Measurements from ENCODE around the gene COL15A1. TPM values are rescaled to one million over a fixed set of nuclear protein-coding genes. Genes with fewer than 3 reads are reported as not detected.
A peak's percentile ranks its signal among the peaks of the same experiment; 100 is the strongest.

Gene COL15A1
- total and polyA plus RNA-seq, 3 experiments from 2014 or later = 0.07 TPM; not detected in 2

DNA sequence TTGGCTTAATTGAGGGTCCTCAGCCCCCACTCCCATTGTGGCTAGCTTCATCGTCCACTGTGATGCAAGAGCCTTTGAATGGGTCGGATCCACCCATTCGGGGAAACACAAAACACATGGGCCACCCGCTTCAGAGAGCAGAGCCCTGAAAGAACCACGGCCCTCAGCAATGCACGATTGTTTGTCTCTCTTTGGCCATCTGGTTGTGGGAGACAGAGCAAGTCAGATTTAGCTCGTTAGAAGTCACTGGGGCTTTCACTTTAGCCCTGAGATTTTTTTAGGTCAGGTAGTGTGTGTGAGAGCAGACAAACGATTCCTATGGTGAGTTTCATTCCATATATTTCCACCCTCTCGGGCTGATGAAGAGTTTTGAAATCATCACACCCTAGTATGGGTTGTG is 12.9 kb upstream of the COL15A1 start:
- ChIA-PET CTCF (interaction anchor here (0.5 kb wide), 1 partner anchor 9 kb away, joined by 3 read pairs; no protein-coding TSS in a partner anchor), POLR2A (no interaction called here)
- Mint-ChIP-seq H3K9me3 (no peaks in the 10 kb centered on the region), H3K27ac (no peak overlapping the region), H3K27me3 (peaks cover 23 to 56% of the 10 kb centered on the region in 2 donors), H3K4me3 (no peak overlapping the region), H3K36me3 (no peaks in the 10 kb centered on the region), H3K4me1 (no peaks in the 10 kb centered on the region)
- peaks cover 3% of the 10 kb centered on the region for H3K27me3 ChIP-seq (ENCODE audit: insufficient read depth, low read length, poor library complexity, severe bottlenecking)
- H3K4me1 ChIP-seq (ENCODE audit: insufficient read depth, low read length) = no peaks in the 10 kb centered on the region
- H3K9me3 ChIP-seq (ENCODE audit: low read length) = no peaks in the 10 kb centered on the region
- H3K4me3 ChIP-seq (ENCODE audit: low read length) = no peak overlapping the region
- DNase-seq = no peak
- no peaks in the 10 kb centered on the region for H3K36me3 ChIP-seq (ENCODE audit: insufficient read depth, low read length)
- no peak overlapping the region for H3K27ac ChIP-seq (ENCODE audit: low read depth, low read length)

DNA sequence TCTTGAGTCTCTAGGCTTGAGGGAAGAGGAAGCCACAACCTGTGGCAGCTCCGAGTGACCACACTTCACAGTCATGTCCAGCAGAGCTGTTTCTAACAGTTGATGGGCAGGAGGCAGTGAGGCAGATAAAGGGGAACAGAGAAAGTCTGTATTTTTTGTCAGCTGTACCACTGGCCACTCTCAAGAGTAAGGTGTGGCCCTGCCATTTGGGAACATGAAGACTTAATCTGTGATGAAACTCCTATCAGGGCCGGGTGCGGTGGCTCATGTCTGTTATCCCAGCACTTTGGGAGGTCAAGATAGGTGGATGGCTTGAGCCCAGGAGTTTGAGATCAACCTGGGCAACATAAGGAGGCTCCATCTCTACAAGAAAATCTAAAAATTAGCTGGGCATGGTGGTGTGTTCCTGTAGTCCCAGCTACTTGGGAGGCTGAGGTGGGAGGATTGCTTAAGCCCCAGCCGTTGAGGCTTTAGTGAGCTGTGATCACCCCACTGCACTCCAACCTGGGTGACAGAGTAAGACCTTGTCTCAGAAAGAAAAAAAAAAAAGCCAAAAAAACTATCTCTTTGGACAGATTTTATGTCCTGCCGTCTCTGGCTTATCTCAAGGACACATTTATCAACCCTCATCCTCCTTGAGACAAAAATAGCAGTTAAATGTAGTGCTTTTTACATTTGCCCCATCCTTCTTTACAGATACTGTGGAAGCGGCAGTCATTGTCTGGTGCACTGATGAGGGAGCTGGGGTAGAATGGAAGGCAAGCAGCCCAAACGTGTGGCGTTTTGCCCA is 11.9 kb upstream of the COL15A1 start:
- H3K36me3 Mint-ChIP-seq = no peaks in the 10 kb centered on the region
- no peak overlapping the region for H3K4me3 ChIP-seq (ENCODE audit: low read length)
- H3K9me3 Mint-ChIP-seq = no peaks in the 10 kb centered on the region
- DNase-seq = no peak
- CTCF ChIA-PET = no interaction called here
- no peak overlapping the region for H3K27ac ChIP-seq (ENCODE audit: low read depth, low read length)
- H3K4me3 Mint-ChIP-seq = no peak overlapping the region
- H3K36me3 ChIP-seq (ENCODE audit: insufficient read depth, low read length) = no peaks in the 10 kb centered on the region
- peaks cover 3% of the 10 kb centered on the region for H3K27me3 ChIP-seq (ENCODE audit: insufficient read depth, low read length, poor library complexity, severe bottlenecking)
- H3K4me1 Mint-ChIP-seq = no peaks in the 10 kb centered on the region
- no peaks in the 10 kb centered on the region for H3K4me1 ChIP-seq (ENCODE audit: insufficient read depth, low read length)
- POLR2A ChIA-PET = no interaction called here
- H3K27me3 Mint-ChIP-seq = peaks cover 23 to 58% of the 10 kb centered on the region in 2 donors
- no peaks in the 10 kb centered on the region for H3K9me3 ChIP-seq (ENCODE audit: low read length)
- no peak overlapping the region for H3K27ac Mint-ChIP-seq

GRCh38 chr9:98933185-98933584 is 10.5 kb upstream of the COL15A1 start:
- no peaks in the 10 kb centered on the region for H3K36me3 ChIP-seq (ENCODE audit: insufficient read depth, low read length)
- Mint-ChIP-seq H3K9me3 (no peaks in the 10 kb centered on the region), H3K4me1 (no peaks in the 10 kb centered on the region), H3K4me3 (no peak overlapping the region), H3K36me3 (no peaks in the 10 kb centered on the region), H3K27ac (no peak overlapping the region), H3K27me3 (peaks cover 21 to 58% of the 10 kb centered on the region in 2 donors)
- H3K27ac ChIP-seq (ENCODE audit: low read depth, low read length) = no peak overlapping the region
- ChIA-PET POLR2A (no interaction called here), CTCF (interaction anchor here (0.7 kb wide), 1 partner anchor 58 kb away, joined by 3 read pairs; no protein-coding TSS in a partner anchor)
- H3K27me3 ChIP-seq (ENCODE audit: insufficient read depth, low read length, poor library complexity, severe bottlenecking) = peaks cover 3% of the 10 kb centered on the region
- H3K4me3 ChIP-seq (ENCODE audit: low read length) = no peak overlapping the region
- DNase-seq = no peak
- H3K4me1 ChIP-seq (ENCODE audit: insufficient read depth, low read length) = no peaks in the 10 kb centered on the region
- H3K9me3 ChIP-seq (ENCODE audit: low read length) = no peaks in the 10 kb centered on the region

DNA sequence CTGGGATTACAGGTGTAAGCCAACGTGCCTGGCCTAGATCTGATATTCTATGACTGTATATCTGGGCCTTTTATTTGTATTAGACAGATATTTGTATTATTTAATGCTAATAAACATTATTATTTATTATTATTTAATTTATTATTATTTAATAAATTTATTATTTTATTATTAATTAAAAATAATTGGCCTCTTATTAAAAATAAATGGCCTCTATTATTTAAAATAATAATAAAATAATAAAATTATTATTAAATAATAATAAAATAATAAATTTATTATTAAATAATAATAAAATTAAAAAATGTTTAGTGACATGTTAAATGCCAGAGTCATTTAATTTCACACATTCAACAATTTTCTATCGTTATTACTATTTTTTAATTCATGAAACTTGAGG is 9.8 kb upstream of the COL15A1 start:
- H3K4me1 Mint-ChIP-seq = no peaks in the 10 kb centered on the region
- ChIA-PET CTCF (interaction anchor here (0.7 kb wide), 1 partner anchor 58 kb away, joined by 3 read pairs; no protein-coding TSS in a partner anchor), POLR2A (no interaction called here)
- Histone ChIP-seq H3K27me3 (ENCODE audit: insufficient read depth, low read length, poor library complexity, severe bottlenecking) (peaks cover 3% of the 10 kb centered on the region), H3K36me3 (ENCODE audit: insufficient read depth, low read length) (no peaks in the 10 kb centered on the region), H3K4me1 (ENCODE audit: insufficient read depth, low read length) (no peaks in the 10 kb centered on the region), H3K27ac (ENCODE audit: low read depth, low read length) (no peak overlapping the region), H3K9me3 (ENCODE audit: low read length) (no peaks in the 10 kb centered on the region), H3K4me3 (ENCODE audit: low read length) (no peak overlapping the region)
- no peak for DNase-seq
- peaks cover 16 to 60% of the 10 kb centered on the region in 2 donors for H3K27me3 Mint-ChIP-seq
- H3K36me3 Mint-ChIP-seq = no peaks in the 10 kb centered on the region
- H3K27ac Mint-ChIP-seq = no peak overlapping the region
- no peak overlapping the region for H3K4me3 Mint-ChIP-seq
- H3K9me3 Mint-ChIP-seq = no peaks in the 10 kb centered on the region

DNA sequence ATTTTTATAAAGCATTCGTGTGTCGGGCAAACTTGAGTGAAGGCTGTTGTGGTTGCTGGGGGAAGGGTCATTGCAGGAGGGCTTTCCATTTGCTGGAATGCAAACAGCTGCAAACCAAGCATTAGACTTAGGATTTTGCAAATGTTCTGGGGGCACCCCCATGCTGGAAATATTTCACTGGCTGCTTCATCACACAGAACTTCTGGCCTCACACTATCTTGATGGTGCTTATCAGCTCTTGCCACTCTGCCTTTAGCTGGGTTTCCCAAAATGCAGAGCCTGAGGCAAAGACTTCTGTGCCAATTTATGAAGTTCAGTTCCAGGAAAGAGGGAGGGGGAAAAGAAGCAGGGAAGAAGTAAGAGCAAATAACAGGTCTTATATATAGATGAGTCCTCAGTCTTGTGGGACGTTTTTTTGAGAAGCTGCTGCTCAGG is 8.6 kb upstream of the COL15A1 start:
- no peaks in the 10 kb centered on the region for H3K4me1 Mint-ChIP-seq
- no peak overlapping the region for H3K4me3 Mint-ChIP-seq
- Histone ChIP-seq H3K4me3 (ENCODE audit: low read length) (no peak overlapping the region), H3K4me1 (ENCODE audit: insufficient read depth, low read length) (no peaks in the 10 kb centered on the region), H3K9me3 (ENCODE audit: low read length) (no peaks in the 10 kb centered on the region), H3K27me3 (ENCODE audit: insufficient read depth, low read length, poor library complexity, severe bottlenecking) (peaks cover 8% of the 10 kb centered on the region), H3K27ac (ENCODE audit: low read depth, low read length) (no peak overlapping the region), H3K36me3 (ENCODE audit: insufficient read depth, low read length) (no peaks in the 10 kb centered on the region)
- no peak overlapping the region for H3K27ac Mint-ChIP-seq
- DNase-seq = no peak
- ChIA-PET CTCF (no interaction called here), POLR2A (no interaction called here)
- H3K36me3 Mint-ChIP-seq = no peaks in the 10 kb centered on the region
- no peaks in the 10 kb centered on the region for H3K9me3 Mint-ChIP-seq
- peaks cover 10 to 60% of the 10 kb centered on the region in 2 donors for H3K27me3 Mint-ChIP-seq

- Mint-ChIP-seq H3K4me3 (no peak overlapping the region), H3K27me3 (peaks cover 18 to 73% of the 10 kb centered on the region in 2 donors)
- no peak for DNase-seq
Observed at GRCh38 chr9:98940276-98940675, 3.4 kb upstream of the COL15A1 start.

GRCh38 chr9:98941946-98942523 is 1.7 kb upstream of the COL15A1 start:
- H3K27ac ChIP-seq (ENCODE audit: low read depth, low read length) = no peak overlapping the region
- Mint-ChIP-seq H3K9me3 (no peaks in the 10 kb centered on the region), H3K36me3 (no peaks in the 10 kb centered on the region), H3K27ac (peak overlapping the region in 1 of 8 donors; percentile 73), H3K27me3 (peaks cover 25 to 78% of the 10 kb centered on the region in 2 donors), H3K4me1 (peaks cover 2 to 15% (median 6%) of the 10 kb centered on the region in 3 donors), H3K4me3 (no peak overlapping the region)
- POLR2A ChIA-PET = no interaction called here
- no peaks in the 10 kb centered on the region for H3K4me1 ChIP-seq (ENCODE audit: insufficient read depth, low read length)
- H3K27me3 ChIP-seq (ENCODE audit: insufficient read depth, low read length, poor library complexity, severe bottlenecking) = peaks cover 13% of the 10 kb centered on the region
- no peaks in the 10 kb centered on the region for H3K36me3 ChIP-seq (ENCODE audit: insufficient read depth, low read length)
- CTCF ChIA-PET = no interaction called here
- H3K4me3 ChIP-seq (ENCODE audit: low read length) = no peak overlapping the region
- H3K9me3 ChIP-seq (ENCODE audit: low read length) = no peaks in the 10 kb centered on the region
- DNase-seq = no peak

More at GRCh38 chr9:98940276-98940675, 3.4 kb upstream of the COL15A1 start:
- Histone ChIP-seq H3K27me3 (ENCODE audit: insufficient read depth, low read length, poor library complexity, severe bottlenecking) (peaks cover 13% of the 10 kb centered on the region), H3K9me3 (ENCODE audit: low read length) (no peaks in the 10 kb centered on the region), H3K27ac (ENCODE audit: low read depth, low read length) (no peak overlapping the region), H3K36me3 (ENCODE audit: insufficient read depth, low read length) (no peaks in the 10 kb centered on the region), H3K4me3 (ENCODE audit: low read length) (no peak overlapping the region), H3K4me1 (ENCODE audit: insufficient read depth, low read length) (no peaks in the 10 kb centered on the region)
- POLR2A ChIA-PET = no interaction called here
- CTCF ChIA-PET = no interaction called here
- Mint-ChIP-seq H3K4me1 (peaks cover 2 to 15% (median 6%) of the 10 kb centered on the region in 3 donors), H3K27ac (no peak overlapping the region), H3K36me3 (no peaks in the 10 kb centered on the region), H3K9me3 (no peaks in the 10 kb centered on the region)

DNA sequence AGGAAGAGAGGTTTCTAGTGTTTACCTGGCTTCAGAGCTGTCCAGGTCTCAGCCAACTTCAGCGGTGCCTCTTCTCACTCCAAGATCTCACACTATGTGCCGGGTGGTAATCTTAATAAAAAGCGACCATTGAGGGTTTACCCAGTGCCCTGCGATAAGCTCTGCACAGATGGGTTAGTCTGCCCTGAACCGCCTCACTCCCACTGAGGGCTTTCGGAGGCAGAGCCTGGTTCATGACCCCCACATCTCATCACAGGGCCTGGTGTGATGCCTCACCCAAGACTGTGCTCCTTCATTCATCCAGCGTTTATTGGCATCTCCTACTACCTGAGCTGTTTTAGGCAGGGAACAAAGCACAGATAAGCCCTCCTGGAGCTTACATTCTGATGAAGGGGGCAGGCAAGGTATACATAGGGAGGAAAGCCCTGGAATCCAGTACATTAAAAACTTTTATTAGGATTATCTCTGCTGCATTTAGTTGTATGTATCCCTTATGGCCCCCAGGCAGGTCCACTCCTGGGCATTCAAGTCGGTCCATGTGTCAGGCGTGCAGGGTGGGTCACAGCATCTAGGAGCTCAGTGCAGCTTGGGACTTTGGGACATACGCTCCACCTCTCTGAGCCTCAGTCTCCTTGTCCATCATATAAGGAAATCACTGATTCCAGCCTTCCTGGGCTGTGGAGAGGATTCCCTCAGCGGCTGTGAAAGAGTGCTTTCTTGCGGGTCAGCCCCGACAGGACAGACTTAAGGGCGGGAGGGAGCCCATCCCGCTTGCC is 613 bp upstream of the COL15A1 start:
- Mint-ChIP-seq H3K9me3 (no peaks in the 10 kb centered on the region), H3K4me1 (peaks cover 2 to 15% (median 6%) of the 10 kb centered on the region in 3 donors), H3K4me3 (peak overlapping the region in 1 of 7 donors; percentile 55), H3K27ac (no peak overlapping the region), H3K36me3 (no peaks in the 10 kb centered on the region), H3K27me3 (peaks cover 25 to 78% of the 10 kb centered on the region in 2 donors)
- H3K4me3 ChIP-seq (ENCODE audit: low read length) = no peak overlapping the region
- ChIA-PET POLR2A (no interaction called here), CTCF (no interaction called here)
- H3K4me1 ChIP-seq (ENCODE audit: insufficient read depth, low read length) = no peaks in the 10 kb centered on the region
- H3K36me3 ChIP-seq (ENCODE audit: insufficient read depth, low read length) = no peaks in the 10 kb centered on the region
- H3K27ac ChIP-seq (ENCODE audit: low read depth, low read length) = no peak overlapping the region
- peaks cover 13% of the 10 kb centered on the region for H3K27me3 ChIP-seq (ENCODE audit: insufficient read depth, low read length, poor library complexity, severe bottlenecking)
- no peaks in the 10 kb centered on the region for H3K9me3 ChIP-seq (ENCODE audit: low read length)
- DNase-seq = no peak
